NCI-H526 (cell line): ENCODE data around the gene DNAJC6.
"Not testable (repeated sequence)": the region's sequence is repeated elsewhere in the genome, so short reads cannot be mapped to it uniquely, and the experiment has no call there.

ENCODE experiments used
- DNase-seq, 2 experiments: peaks; one replicate each; lab custom pipeline; 2025; lab: John Stamatoyannopoulos, UW

The DNAJC6 gene

DNA sequence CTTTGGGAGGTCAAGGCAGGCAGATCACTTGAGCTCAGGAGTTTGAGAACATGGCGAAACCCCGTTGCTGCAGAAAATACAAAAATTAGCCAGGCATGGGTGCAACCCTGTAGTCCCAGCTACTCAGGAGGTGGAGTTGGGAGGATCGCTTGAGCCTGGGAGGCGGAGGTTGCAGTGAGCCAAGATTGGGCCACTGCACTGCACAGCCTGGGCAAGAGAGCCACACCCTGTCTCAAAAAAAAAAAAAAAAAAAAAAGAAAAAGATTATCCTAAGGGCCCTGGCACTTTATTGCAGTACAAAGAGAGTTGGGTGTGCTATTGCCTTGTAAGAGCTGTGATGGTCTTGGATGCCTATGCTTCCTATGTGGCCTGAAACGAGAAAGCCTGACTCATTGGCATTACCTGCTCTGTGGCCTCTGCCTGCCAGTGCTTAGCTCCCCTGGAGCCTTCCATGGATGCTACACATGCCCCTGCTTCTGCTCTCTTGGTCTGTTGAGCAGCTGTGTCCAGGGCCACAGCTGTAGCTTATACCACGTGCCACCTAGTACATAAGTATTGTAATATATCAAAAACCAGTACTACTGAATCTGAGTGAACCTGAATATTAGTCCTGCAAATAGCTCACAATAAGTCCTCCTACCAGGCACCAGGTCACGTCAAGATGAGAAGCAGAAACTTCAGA, 45.8 kb downstream of the DNAJC6 start:
- DNase-seq: no peak

DNA sequence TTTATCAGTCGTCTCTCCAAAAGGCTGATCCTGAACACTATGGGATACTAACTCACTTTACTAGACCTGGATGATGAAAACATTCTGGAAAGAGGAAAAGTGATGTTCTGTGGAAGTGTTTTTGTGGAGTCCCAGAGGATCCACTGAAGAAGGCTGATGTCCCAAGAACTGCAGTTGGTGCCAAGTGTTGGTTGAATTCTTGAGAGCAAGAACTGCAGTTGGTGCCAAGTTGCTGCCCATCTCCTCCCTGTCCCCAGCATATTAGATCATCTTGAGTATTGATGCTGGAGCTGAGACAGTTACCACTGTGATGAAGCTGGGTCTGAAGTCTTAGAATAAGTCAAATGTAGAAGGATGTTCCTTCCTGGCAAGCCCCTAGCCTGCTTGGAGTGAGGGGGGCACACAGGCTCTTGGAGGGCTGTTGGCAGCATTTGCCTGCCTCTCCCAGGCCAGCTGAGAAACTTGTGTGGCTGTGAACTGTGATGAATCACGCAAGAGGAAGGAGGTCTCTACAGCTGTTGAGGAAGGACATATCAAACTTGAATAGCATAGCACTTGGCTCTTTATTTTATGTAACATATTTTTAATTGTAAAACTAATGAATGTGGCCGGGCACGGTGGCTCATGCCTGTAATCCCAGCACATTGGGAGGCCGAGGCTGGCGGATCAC, 48.1 kb downstream of the DNAJC6 start:
- no peak for DNase-seq

DNA sequence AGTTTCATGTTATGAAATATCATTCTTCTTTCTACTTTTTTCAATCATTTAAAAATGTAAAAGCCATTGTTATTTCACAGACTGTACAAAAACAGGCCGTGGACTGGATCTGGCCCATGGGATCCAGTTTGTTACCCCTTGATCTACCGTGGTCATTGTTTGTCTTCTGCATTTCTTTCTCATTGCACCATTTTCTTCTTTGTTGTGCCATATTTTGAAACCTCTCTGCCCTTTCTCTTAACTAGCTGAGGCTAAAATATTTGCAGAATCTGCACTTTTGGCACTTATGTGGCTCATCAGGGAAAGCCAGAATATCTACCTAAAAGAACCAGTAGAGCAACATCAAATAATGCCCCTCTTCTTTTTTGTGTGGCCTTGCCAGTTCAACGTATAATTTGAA, 50.5 kb downstream of the DNAJC6 start:
- DNase-seq: no peak

- no peak for DNase-seq
Observed at GRCh38 chr1:65360648-65361047, 51.3 kb downstream of the DNAJC6 start.

GRCh38 chr1:65362545-65362944, 53.2 kb downstream of the DNAJC6 start:
- DNase-seq: no peak

GRCh38 chr1:65363484-65363883, 54.1 kb downstream of the DNAJC6 start:
- no peak for DNase-seq

GRCh38 chr1:65368403-65368802, 59.1 kb downstream of the DNAJC6 start:
- DNase-seq: no peak

GRCh38 chr1:65371544-65371943, 62.2 kb downstream of the DNAJC6 start:
- DNase-seq: no peak

GRCh38 chr1:65372557-65372956, 63.2 kb downstream of the DNAJC6 start:
- DNase-seq: no peak

- DNase-seq: no peak
Observed at GRCh38 chr1:65377496-65378246, 68.3 kb downstream of the DNAJC6 start.

- DNase-seq: no peak
Observed at GRCh38 chr1:65378247-65378946, 69.1 kb downstream of the DNAJC6 start.

GRCh38 chr1:65384426-65384825, 75.1 kb downstream of the DNAJC6 start:
- not testable (repeated sequence) for DNase-seq

DNA sequence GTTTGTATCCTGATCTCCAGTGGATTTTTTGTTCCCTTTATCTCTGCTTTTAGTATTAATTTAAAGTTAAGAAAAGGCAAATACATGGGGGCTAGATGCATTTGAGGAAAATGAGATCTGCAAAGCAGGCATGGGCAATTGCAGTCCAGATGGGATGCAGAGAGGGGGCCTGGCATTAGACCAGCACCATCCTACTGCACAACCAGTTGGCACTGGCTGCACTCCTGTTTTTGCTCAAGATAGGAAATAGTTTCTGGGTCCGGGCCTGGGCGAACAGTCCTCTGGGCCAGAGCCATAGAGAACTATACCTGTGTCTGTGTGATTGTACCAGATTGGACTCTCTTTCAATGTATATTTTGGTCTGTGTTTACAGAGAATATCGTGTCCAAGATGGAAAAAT, 77.1 kb downstream of the DNAJC6 start:
- no peak for DNase-seq

- no peak for DNase-seq
Observed at GRCh38 chr1:65387821-65388220, 78.5 kb downstream of the DNAJC6 start.

DNA sequence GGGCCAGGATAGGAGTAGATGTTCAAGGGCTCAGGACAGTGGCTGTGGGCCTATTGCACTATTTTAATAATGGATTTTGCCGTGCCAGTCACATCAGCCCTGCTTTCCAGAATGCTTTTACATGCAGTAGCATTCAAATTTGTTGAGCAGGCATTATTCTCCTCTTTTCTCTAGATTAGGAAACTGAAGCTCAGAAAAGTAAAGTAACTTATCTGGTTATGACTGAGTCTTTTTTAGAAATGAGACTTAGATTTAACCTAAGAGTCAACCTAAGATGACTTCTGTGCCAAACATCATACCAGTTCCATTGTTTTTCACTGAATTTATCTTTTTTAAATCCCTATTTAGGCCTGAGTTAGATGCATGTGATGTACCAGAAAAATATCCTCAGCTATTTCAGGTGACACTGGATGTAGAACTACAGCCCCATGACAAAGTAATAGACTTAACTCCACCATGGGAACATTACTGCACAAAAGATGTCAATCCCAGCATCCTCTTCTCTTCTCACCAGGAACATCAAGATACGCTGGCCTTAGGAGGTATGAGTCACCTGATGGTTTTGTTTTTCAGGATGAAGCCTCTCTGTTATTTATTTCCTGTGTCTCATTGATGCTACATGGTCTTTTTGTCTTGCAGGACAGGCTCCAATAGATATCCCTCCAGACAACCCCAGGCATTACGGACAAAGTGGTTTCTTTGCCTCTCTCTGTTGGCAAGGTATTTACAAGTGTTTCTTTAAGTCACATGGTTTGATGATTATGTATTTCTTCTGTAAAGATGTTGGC, 79.8 kb downstream of the DNAJC6 start:
- no peak for DNase-seq

GRCh38 chr1:65392497-65392896, 83.2 kb downstream of the DNAJC6 start:
- no peak for DNase-seq

DNA sequence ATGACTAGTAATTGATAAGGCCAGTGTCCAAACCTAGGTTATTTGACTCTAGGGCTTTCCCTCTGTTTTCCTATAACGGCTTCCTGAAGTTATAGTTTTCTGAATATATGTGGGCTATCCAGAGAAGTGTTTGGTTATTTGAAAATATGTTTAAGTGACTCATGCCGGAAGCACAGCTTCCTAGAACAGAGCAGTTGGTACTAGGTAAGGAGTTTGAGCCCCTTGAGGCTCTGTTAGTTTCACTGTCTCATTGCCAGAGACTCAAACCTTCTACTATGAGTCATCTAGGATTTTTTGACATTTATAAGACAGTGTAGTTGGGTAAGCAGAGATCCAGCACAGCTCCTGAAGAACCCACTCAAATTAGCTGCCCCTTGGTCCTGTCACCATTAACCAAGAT, 84.0 kb downstream of the DNAJC6 start:
- no peak for DNase-seq

DNA sequence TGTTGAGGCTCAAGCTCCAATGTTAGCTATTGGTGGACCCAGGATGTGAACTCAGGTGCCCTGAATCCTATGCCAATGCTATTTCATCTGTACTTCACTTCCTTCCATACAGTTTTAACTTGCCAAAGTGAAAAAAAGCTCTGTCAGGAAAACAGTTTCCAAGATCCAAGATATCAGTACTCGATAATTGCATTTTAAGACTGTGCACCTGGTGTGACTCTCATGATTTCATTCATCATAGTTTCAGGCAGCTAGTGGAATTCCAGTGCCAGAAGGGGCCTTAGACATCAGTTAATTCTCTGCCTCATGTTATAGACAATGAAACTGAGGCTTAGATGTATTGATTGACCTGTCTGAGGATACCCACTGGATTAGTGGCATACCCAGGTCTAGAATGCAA, 84.6 kb downstream of the DNAJC6 start:
- no peak for DNase-seq

DNA sequence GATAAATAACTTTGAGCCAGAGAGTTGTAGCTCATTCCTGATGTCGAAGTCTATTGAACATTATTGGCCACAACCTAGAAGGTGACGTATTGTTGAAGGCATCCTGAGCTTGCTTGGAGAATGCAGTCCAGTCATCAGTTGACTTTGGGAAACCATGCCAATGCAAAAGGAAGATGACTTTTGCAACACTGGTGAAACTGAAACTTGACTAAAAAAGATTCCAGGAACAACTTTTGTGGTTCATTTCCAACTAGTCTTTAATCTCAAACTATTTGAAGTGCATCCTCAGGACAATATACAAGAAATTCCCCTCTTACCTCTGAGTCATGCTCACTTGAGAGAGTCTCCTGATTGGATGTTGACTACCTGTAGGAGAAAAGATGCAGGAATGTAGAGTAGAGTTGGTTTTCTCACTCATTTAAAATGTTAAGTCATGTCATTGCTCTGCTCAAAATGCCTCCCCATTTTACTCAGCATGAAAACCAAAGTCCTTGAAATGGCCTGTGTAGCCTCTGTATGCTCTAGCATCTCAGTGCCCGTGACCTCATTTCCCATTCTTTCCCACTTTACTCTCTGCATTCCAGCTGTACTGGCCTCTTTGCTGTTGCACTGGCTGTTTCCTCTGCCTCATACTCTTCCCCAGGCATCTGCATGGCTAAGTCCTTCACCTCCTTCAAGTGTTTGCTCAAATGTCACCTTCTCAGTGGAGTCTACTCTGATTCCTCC, 86.7 kb downstream of the DNAJC6 start:
- DNase-seq: no peak

- no peak for DNase-seq
Observed at GRCh38 chr1:65398083-65398482, 88.7 kb downstream of the DNAJC6 start.

DNA sequence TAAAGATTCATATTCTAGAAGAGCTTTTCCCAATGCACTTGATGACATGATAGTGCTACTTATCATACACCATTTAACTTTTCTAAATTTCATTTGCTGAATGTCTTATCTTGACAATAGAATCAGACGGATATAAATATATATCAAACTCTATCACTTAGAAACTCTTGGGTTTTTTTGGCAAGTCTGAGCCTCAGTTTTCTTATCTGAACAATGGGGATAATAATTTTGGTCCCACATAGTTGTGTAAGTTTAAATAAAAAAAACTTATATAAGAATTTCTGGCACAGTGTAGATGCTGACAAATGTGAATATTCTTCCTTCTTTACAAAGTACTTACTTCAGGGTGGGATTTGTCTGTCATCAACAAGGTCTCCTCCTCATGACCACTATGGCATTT, 89.7 kb downstream of the DNAJC6 start:
- no peak for DNase-seq
